ENCODE data around the gene CENPK. TPM values are rescaled to one million over a fixed set of nuclear protein-coding genes. Genes with fewer than 3 reads are reported as not detected.

CENPK gene
- total and polyA plus RNA-seq, 2 of the 8 experiments (the other 6 are each of a cell fraction or from before 2014, with no cell fraction given), result 13.3 to 50.9 TPM

GRCh38 chr5:65485405-65485804, 77.6 kb downstream of the CENPK start:
- H3K4ac ChIP-seq (replicated peaks; ENCODE audit: insufficient read length, low read depth, low read length), result no peak overlapping the region
- H3K79me1 ChIP-seq (ENCODE audit: low read depth, low read length), result no peaks in the 10 kb centered on the region
- H3K4me2 ChIP-seq (ENCODE audit: insufficient read depth in 1 of 2, low read depth in 2 of 2, low read length in 2 of 2), result no peak overlapping the region
- H4K5ac ChIP-seq (ENCODE audit: insufficient read length, low read depth, low read length), result no peak overlapping the region
- no peaks in the 10 kb centered on the region for H3K36me3 ChIP-seq (ENCODE audit: control insufficient read depth in 2 of 4, insufficient read depth in 4 of 4, low read length in 3 of 4)
- no peak overlapping the region for H3K9ac ChIP-seq (replicated peaks in 1 of 4; ENCODE audit: extremely low read depth in 1 of 4, low read depth in 3 of 4, low read length in 3 of 4)
- POLR2A ChIA-PET (ENCODE audit: partially characterized antibody), result no interaction called here
- H2BK5ac ChIP-seq (ENCODE audit: low read depth, low read length), result no peak overlapping the region
- H2AK5ac ChIP-seq (ENCODE audit: low read depth, low read length), result no peak overlapping the region
- H2BK12ac ChIP-seq (ENCODE audit: low read depth, low read length), result no peak overlapping the region
- no peak overlapping the region for H2BK20ac ChIP-seq (ENCODE audit: low read length)
- no peak overlapping the region for H3K18ac ChIP-seq (ENCODE audit: extremely low read depth, low read length)
- no peak overlapping the region for H3K27ac ChIP-seq (ENCODE audit: low read depth, low read length)
- no peak overlapping the region for H2BK120ac ChIP-seq (replicated peaks; ENCODE audit: low read depth, low read length)
- 96% methylated on average over 23 of the region's 28 CpGs; no CpG with 5 or more reads in 1 of the 2 experiments for WGBS, 2 experiments (ENCODE audit: extremely low coverage in 1 of 2, insufficient coverage in 1 of 2, insufficient read length in 1 of 2, insufficient replicate concordance in 2 of 2, low coverage in 1 of 2, low lambda C conversion rate in 2 of 2, missing lambda C conversion rate in 1 of 2)
- H3K23ac ChIP-seq (ENCODE audit: insufficient read length), result no peak overlapping the region
- no peak overlapping the region for H3K56ac ChIP-seq (replicated peaks; ENCODE audit: insufficient read length, low read depth, low read length)
- CTCF ChIA-PET (ENCODE audit: partially characterized antibody), result interaction anchor here (0.6 to 6.6 kb wide), 6 partner anchors 62 to 675 kb away, joined by 3 to 63 read pairs (median 4); no protein-coding TSS in a partner anchor
- peaks cover 0 to 6% (median 3%) of the 10 kb centered on the region in 4 experiments; a peak in 3 of 7 replicates for H3K4me1 ChIP-seq (replicated peaks in 1 of 4; ENCODE audit: control insufficient read depth in 3 of 4, insufficient read depth in 4 of 4, low read length in 3 of 4)
- TF ChIP-seq ASH2L (IDR thresholded peaks at IDR 0.05; ENCODE audit: low read length), result no peak
- TF ChIP-seq ZNF274 (IDR thresholded peaks at IDR 0.05; ENCODE audit: borderline replicate concordance, extremely low read depth, low read length), result no peak
- no peak for TF ChIP-seq SP1 (IDR thresholded peaks at IDR 0.05; ENCODE audit: low read depth, low read length)
- no peak for TF ChIP-seq USF2 (IDR thresholded peaks at IDR 0.05; ENCODE audit: low read length)
- TF ChIP-seq CREB1 (IDR thresholded peaks at IDR 0.05), result no peak
- TF ChIP-seq GABPA (IDR thresholded peaks at IDR 0.05; ENCODE audit: borderline replicate concordance, insufficient read depth, low read length), result no peak
- no peak for TF ChIP-seq CEBPB (IDR thresholded peaks at IDR 0.05; ENCODE audit: low read depth, low read length)
- no peak for TF ChIP-seq MAFK (IDR thresholded peaks at IDR 0.05; ENCODE audit: low read depth, low read length)
- H2AFZ ChIP-seq (ENCODE audit: low read length), result no peak overlapping the region
- no peak for DNase-seq (ENCODE audit: low read depth in 1 of 2, low spot score in 2 of 2)
- H4K8ac ChIP-seq (ENCODE audit: extremely low read depth, insufficient read depth, low read length), result no peak overlapping the region
- H2BK15ac ChIP-seq (ENCODE audit: low read length), result no peak overlapping the region
- FAIRE-seq, result no peak
- H3K23me2 ChIP-seq (ENCODE audit: low read depth, low read length), result peaks cover 12% of the 10 kb centered on the region; the same call in 1 of the 2 replicates
- H3K14ac ChIP-seq (ENCODE audit: insufficient read length), result no peak overlapping the region
- no peaks in the 10 kb centered on the region for H3K79me2 ChIP-seq (ENCODE audit: control insufficient read depth in 1 of 2, insufficient read depth in 2 of 2, low read length in 2 of 2)
- no peaks in the 10 kb centered on the region for H3K27me3 ChIP-seq (replicated peaks in 1 of 4; ENCODE audit: control insufficient read depth in 3 of 4, extremely low read depth in 1 of 4, insufficient read depth in 3 of 4, low read length in 3 of 4)
- no peaks in the 10 kb centered on the region for H4K20me1 ChIP-seq (replicated peaks in 1 of 2; ENCODE audit: control insufficient read depth in 1 of 2, insufficient read depth in 2 of 2, low read length in 2 of 2)
- H3K4me3 ChIP-seq (ENCODE audit: extremely low read depth in 1 of 4, insufficient read depth in 2 of 4, low read depth in 3 of 4, low read length in 4 of 4), result no peak overlapping the region
- no peak overlapping the region for H4K91ac ChIP-seq (replicated peaks; ENCODE audit: insufficient read length, low read length)
- peaks cover 0 to 3% of the 10 kb centered on the region in 2 experiments; a peak in 1 of 4 replicates for H3K9me3 ChIP-seq (ENCODE audit: insufficient read depth in 2 of 2, low read depth in 1 of 2, low read length in 1 of 2)

Data from H1 (cell line).